KOPT-K1 (cell line): Measurements from ENCODE around the gene EBF3.

Experiments used
- H3K27ac ChIP-seq: fragments of 200-600 bp; sonication (generic); 2 replicates; pipeline ENCODE4 v1.5.1; 2016; ENCODE audit warnings: antibody characterized with exemption, mild to moderate bottlenecking, low read depth, low read length; ENCODE audit not compliant: poor library complexity, severe bottlenecking
- H3K36me3 ChIP-seq: fragments of 200-600 bp; sonication (generic); 2 replicates; pipeline ENCODE4 v1.5.1; 2017; ENCODE audit warnings: antibody characterized with exemption, mild to moderate bottlenecking, low read length, moderate library complexity; ENCODE audit not compliant: insufficient read depth
- H3K9me3 ChIP-seq: fragments of 200-600 bp; sonication (generic); 2 replicates; pipeline ENCODE4 v1.5.1; 2017; ENCODE audit warnings: antibody characterized with exemption, low read length, mild to moderate bottlenecking; ENCODE audit not compliant: insufficient read depth, poor library complexity, severe bottlenecking

Gene EBF3

DNA sequence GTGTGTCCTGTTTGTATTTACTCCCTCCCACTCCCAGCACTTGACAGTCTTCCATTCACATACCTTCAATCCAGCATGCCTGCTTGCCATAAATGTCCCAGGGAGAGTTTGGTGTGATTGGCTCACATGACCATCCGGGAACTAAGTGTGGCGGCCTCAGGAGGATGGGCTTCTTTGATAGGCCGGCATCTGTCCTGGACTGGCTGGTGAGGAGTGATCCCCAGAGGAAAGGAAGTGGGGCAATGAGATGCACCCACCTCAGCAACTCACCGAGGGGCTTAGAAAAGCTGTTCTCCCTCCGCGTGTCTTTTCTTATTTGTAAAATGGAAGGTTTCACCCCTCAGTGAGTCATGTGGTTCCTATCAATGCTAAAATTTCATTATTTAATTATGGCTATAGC is 14.9 kb upstream of the EBF3 start:
- no peaks in the 10 kb centered on the region for H3K36me3 ChIP-seq
- H3K9me3 ChIP-seq, result peaks cover 11% of the 10 kb centered on the region
- no peak overlapping the region for H3K27ac ChIP-seq

DNA sequence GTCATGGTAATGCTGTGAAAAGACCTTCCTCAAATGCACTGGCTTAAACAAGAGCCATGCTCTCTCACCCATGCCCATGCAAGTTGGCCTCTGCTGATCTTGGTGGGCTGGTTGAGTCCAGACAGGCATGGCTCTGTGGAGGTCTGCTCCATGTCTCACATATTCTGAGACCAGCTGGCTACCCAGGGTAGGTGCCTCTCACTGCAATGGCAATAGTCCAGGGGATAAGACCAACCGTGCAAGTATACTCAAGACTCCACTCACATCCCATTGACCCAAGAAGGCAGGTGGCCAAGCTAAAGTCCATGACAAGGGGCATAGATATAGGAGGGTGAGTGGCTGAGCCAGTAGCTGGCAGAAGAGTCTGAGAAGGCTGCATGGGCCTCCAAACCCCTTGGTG is 14.2 kb upstream of the EBF3 start:
- peaks cover 8% of the 10 kb centered on the region for H3K9me3 ChIP-seq
- H3K27ac ChIP-seq, result no peak overlapping the region

DNA sequence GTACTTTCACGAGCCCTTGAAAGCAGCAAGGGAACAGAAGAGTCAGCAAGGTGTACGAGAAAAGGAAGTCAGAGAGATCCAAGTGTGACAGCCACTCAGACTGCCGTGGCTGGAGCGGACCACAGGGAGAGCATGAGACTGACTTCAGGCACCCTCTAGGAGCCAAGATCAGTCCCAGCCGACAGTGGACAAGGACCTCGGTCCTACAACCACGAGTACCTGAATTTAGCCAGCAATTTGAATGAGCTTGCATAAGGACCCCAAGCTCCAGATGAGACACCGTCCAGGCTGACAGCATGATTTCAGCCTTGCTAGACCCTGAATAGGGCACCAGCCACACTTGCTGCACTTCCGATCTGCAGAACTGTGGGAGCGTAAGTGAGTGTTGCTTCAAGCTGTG is 13.7 kb upstream of the EBF3 start:
- no peak overlapping the region for H3K27ac ChIP-seq
- peaks cover 4% of the 10 kb centered on the region for H3K9me3 ChIP-seq
- H3K36me3 ChIP-seq, result no peaks in the 10 kb centered on the region

More for the DNA sequence above, 14.2 kb upstream of the EBF3 start:
- no peaks in the 10 kb centered on the region for H3K36me3 ChIP-seq

DNA sequence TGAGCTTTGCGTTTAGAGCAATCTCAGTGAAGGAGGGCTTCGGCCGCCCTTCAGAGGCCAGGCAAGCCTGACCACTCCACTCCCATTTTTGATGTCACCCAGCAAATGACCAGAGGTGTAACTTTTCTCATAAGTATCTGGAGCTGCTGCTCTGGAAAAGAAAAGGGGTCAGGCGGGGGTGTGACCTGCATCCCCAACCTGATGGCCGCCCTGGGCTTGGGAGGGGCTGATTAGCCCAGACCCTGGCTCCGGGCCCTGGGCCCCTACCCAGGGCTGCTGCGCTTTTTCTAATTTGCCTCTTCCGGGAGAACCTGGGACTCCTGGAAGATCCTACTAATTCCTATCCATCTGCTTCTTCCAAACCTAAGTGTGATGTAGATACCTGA is 9.6 kb upstream of the EBF3 start:
- peaks cover 27% of the 10 kb centered on the region for H3K9me3 ChIP-seq
- H3K27ac ChIP-seq, result no peak overlapping the region
- H3K36me3 ChIP-seq, result no peaks in the 10 kb centered on the region

DNA sequence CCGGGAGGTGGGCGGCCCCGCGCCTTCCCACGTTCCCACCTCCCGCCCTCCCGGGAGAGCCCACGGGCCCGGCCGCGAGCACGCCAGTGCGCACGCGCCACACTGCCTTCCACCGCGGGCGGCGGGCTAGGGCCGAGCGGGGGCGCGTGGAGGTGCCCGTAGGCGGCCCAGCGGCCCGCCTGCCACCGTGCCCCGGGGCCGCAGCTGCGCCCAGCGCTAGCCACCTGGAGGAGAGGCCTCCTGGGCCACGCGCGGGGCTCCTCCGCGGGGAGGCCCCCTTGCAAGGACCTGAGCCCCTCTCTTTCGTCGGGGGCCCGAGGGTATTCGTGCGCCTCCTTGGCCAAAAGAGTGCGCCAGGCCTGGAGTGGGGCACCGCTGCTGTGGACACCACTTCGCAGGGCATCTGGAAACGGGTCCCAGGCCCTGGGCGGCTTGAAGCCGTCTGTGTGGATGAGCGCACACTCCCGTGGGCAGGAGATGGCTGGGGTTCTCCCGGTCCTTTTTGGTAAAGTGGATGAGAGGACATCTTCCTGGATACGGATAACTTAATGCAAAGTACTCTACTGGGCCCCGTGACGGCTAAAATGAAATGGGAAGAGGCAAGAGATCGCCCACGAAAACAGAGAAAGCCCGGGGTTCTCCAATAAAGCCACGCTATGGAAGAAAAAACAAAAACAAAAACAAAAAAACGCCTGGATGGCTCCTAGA is 9.0 kb upstream of the EBF3 start:
- Histone ChIP-seq H3K9me3 (peaks cover 32% of the 10 kb centered on the region), H3K36me3 (no peaks in the 10 kb centered on the region), H3K27ac (no peak overlapping the region)

DNA sequence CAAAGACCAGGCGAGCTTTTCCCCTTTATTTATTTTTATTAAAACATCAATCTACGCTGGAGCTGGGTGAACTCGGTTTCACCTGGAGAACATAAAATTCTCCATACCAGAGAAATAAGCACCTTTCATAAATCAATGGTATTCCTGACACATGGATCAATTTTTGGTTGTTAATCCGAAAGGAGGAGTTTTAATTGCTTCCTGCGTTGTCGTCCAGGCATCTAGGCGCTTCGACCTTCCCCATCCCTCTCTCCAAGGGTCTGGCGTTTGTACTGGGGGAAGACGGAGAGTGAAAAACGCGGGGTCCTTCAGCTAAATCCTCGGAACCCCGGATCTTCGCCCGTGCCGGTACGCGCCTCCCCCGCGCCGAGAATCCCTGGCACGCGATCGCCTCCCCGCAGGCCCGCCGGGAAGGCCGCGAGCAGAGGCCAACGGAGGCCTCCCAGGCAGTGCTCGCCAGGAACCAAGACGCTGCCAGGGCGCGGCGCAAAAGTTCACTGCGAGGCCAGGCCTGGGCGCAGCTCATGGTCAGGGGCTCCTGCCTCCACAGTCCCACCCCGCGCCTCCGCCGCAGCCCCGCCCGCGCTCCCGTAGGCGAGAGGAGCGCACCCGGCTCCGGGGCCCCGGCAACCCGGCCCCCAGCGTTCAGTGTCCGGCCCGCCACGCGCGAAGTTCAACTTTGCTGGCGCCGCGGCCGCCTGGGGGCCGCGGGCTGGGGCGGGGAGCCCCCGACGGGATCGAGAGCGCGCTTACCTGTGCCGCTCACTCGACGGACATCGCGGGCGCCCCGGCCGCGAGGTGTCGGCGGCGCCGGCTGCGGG is 8.3 kb upstream of the EBF3 start:
- Histone ChIP-seq H3K27ac (no peak overlapping the region), H3K36me3 (no peaks in the 10 kb centered on the region)

DNA sequence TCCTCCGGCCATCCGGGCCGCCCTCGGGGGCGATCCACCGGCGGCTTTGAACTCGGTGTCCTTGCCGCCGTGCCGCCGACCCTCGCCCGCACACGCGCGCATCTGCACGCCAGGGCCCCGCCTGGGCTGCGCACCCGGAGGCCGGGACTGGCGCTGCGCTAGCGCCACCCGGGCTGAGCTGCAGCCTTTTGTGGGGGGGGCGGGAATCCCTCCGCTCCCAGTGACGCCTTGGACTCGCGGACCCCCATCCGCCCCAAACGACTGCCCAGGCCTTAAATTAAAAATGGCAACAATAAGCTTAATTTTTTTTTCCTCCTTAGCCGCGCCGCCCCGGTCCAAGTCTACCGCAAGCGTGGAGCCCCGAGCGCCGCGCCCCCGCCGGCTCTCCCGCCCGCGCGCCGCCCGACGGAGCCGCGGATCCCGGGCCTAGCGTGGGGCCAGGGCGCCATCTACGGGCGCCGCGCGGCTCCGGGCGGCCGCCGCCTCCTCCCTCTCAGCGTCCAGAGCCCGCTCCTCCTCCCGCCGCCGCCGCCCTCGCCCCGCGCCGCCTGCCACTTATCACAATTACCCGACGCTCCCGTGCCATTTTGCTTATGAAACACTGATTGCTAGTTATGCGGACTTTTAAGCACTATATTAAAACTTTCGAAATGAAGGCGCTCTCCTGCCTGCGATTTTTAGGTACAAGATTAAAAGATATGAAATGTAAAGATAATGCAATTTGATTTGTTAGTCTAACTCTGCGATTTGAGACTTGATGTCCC is 7.5 kb upstream of the EBF3 start:
- H3K9me3 ChIP-seq, result peaks cover 46% of the 10 kb centered on the region
- H3K27ac ChIP-seq, result no peak overlapping the region
- no peaks in the 10 kb centered on the region for H3K36me3 ChIP-seq

More for the DNA sequence above, 8.3 kb upstream of the EBF3 start:
- peaks cover 40% of the 10 kb centered on the region for H3K9me3 ChIP-seq

DNA sequence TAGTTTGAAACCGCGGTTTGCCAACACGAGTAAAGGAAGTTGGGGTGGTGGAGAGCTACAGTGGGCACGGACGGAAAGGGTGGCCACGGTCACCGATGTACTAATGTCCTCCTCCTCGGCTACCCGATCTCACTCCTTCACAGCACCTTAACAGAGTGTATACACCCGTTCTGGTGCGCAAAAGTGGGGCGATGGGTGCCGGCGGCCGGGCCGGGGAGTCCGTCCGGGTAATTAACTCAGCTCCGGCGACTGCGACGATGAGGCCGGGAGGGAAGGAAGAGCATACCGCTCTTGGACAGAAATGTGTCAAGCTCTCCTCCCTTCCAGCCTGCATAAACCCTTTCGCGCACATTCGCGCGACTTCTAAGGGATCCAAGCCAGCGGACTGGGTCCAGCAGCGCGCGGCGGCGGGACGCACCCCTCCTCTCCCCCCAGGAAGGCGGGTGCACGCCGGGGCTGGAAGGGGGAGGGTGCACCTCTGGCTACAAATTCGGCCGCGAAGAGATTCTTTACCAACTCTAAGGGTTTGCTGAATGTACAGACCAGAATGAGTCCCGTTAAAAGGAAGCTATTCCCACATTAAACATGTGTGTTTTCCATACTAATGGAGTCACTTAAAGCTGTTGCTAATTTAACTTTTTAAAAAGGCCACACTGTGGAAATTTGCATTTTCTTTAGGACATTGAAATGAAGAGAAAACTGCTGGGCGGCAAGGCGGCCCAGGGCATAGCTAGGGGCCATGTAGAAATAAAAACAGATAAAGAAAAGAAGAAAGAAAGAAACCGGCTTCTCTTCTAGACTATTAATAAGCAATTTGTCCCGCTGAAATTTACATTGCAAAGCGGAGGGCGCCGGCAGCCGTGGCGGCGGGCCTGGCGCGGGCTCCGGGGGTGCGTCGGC is 6.6 kb upstream of the EBF3 start:
- Histone ChIP-seq H3K27ac (no peak overlapping the region), H3K36me3 (no peaks in the 10 kb centered on the region), H3K9me3 (peaks cover 55% of the 10 kb centered on the region)

DNA sequence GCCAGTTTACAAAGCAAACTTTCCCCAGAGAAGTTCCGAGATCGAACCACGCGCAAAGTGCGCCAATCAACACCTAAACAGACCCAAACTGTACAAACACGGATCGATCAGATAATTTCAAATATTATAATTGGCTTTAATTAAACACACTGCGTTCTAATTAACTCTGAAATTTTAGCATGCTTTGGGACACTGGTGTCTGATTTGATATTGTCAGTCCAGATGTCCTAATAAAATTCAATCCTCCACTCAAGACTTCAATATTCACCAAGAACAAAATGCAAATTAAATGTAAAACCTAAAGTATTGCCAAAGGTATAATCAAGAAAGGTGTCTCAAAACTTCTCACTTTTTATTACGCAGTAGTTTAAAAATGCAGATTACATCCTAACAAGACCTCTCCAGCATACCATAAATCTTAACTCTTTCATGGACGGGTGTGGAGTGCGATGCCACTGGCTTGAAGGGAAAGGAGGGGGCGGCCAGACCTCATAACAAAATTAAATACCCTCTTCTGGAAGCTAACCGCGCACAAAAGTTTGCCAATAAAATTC is 5.9 kb upstream of the EBF3 start:
- H3K36me3 ChIP-seq, result no peaks in the 10 kb centered on the region
- H3K9me3 ChIP-seq, result peaks cover 58% of the 10 kb centered on the region
- no peak overlapping the region for H3K27ac ChIP-seq

DNA sequence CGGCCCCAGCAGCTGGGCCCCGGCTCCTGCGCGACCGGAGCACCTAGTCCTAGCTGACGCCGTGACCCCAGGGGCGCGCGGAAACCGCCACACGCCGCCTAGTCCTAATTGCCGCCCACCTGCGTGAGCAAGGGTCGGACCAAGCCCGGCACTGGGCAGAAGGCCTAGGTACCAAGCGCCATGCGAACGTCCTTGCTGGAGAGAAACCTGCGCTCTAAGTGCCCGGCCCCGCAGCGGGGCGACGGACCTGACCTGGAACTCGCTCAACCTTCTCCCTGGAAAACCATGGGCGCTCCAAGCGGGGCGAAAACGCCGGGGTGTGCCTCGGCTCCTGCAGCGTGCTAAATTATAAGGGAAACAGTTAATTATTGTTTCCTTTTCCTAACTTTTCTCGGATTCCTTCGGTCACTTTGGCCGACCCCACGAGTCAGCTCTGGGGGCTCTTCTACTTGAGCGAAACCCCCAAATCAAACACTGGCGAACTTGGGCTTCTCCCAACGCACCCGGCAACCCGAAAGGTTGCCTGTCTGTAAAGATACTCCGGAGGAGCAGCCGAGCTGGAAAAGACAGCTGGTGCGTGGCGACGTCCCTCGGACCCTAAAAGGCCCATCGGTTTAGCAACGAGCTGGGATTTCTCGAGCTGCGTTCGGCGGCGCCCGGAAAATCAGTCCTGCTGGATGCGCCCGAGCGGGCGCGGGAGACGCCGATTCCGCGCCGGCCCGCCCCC is 5.3 kb upstream of the EBF3 start:
- Histone ChIP-seq H3K9me3 (peaks cover 58% of the 10 kb centered on the region), H3K36me3 (no peaks in the 10 kb centered on the region), H3K27ac (no peak overlapping the region)

DNA sequence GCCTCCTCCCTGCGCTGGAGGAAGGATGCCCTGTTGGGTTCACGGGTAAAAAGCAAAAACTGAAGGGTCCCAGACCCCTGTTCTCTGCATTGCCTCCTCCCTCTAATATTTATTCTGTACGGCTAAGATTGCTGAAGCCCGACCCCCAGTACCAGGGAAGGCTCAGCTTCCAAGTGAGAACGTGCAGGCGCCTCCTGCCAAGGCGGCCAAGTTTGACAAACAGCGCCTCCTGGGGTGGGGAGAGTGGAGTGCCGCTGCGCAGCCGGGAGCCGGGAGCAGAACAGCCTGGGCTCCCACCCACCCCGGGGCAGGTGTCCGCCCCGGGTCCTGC is 4.7 kb upstream of the EBF3 start:
- Histone ChIP-seq H3K27ac (no peak overlapping the region), H3K9me3 (peaks cover 58% of the 10 kb centered on the region), H3K36me3 (no peaks in the 10 kb centered on the region)

DNA sequence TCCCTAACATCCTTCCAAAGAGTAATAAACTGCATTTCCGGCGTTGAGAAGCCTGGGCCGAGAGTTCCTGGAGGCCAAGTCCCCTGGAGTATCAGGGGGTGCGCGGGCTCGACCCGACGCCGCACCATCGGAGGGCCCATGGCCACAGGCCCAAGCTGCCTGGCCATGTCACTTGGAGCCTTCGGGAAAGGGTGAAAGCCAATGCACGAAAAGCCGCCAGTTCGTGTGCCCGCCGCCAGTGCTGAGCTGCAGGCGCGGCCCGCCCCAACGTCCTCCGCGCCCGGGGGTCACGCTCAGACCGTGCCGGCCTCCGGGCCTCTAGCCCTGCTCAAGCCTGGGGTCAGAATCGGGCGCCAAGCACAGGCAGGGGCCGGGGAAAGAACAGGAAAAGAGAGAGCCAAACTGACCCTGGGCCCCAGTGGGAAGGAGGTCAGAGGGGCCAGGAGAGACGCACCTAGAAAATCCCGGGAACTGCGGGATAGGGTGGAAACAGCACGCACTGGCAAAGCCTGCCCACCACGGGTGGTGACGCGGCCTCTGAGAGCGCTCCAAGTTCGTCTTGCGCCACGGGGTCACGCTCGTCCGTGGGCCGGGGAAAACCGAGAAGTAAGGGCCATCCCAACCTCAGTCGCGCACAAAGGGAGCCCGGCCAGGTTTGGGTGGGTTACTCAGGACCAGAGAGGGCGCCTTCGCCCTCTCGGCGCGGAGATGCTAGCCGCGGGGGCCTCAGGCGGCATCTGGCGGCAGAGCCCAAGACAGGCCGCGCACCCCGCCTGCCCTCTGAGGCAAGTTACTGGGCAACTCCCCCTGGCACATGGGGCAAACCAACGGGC is 4.2 kb upstream of the EBF3 start:
- Histone ChIP-seq H3K27ac (no peak overlapping the region), H3K36me3 (no peaks in the 10 kb centered on the region), H3K9me3 (peaks cover 58% of the 10 kb centered on the region)

DNA sequence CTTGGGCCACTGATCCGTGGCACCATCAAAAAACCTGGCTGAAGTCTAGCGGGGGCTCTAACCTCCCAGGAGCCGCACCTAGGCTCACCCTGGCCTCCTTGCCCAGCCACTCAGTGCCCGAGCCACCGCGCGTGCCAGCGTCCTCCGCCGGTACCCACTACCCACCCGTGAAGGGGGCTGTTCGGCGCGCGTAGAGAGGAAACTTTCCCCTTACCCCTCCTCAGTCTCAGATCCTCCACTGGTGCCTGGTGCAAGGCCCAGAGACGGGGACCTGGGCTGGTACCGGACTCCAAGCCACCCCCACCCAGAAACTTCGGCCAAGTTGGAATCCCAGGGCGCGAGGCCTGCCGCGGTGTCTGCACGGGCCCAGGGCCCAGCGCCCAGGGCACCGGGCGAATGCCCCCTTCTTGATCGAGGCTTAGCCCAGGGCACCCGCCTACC is 3.5 kb upstream of the EBF3 start:
- H3K9me3 ChIP-seq, result peaks cover 62% of the 10 kb centered on the region
- no peak overlapping the region for H3K27ac ChIP-seq
- H3K36me3 ChIP-seq, result no peaks in the 10 kb centered on the region
